H1 (cell line): ENCODE results near the gene DNASE2B. TPM values are rescaled to one million over a fixed set of nuclear protein-coding genes. Genes with fewer than 3 reads are reported as not detected.

Experiments used
- CTCF ChIA-PET: fragments of 300-600 bp; sonication (Branson Sonifier 250); formaldehyde crosslinking; loops from one replicate; lab custom pipeline; 2021; ENCODE audit not compliant: partially characterized antibody; lab: Charles Lee
- POLR2A ChIA-PET: fragments of 300-600 bp; sonication (Branson Sonifier 250); formaldehyde crosslinking; loops from one replicate; lab custom pipeline; 2021; ENCODE audit warnings: inconsistent platforms; ENCODE audit not compliant: partially characterized antibody; lab: Charles Lee
- DNase-seq, 2 experiments: peaks; one replicate each; pipeline versions ENCODE4 v3.0.0 to v3.0.0-alpha.2; 2010 to 2022; ENCODE audit warnings: low spot score in 2 of 2, low read depth in 1 of 2, mixed read lengths in 1 of 2
- FAIRE-seq: peaks from 2 replicates; lab custom pipeline; 2011; peaks lifted over from hg19 to GRCh38; lab: Jason Lieb, UNC
- H2AFZ ChIP-seq: 2 replicates; pipeline ENCODE4 v1.8.1; 2012; ENCODE audit warnings: low read length, inconsistent platforms
- H2AK5ac ChIP-seq: 2 replicates; pipeline ENCODE4 v1.6.1; 2013; ENCODE audit warnings: low read depth, low read length
- H2BK120ac ChIP-seq: replicated peaks from 2 replicates; pipeline ENCODE3; 2013; ENCODE audit warnings: low read depth, low read length, inconsistent platforms
- H2BK12ac ChIP-seq: 2 replicates; pipeline ENCODE4 v1.6.1; 2013; ENCODE audit warnings: low read depth, low read length
- H2BK15ac ChIP-seq: 2 replicates; pipeline ENCODE4 v1.6.1; 2013; ENCODE audit warnings: low read length
- H2BK20ac ChIP-seq: 2 replicates; pipeline ENCODE4 v1.6.1; 2013; ENCODE audit warnings: low read length
- H2BK5ac ChIP-seq: 2 replicates; pipeline ENCODE4 v1.6.1; 2013; ENCODE audit warnings: low read depth, low read length
- H3K14ac ChIP-seq: 2 replicates; pipeline ENCODE4 v1.6.1; 2013; ENCODE audit warnings: inconsistent platforms; ENCODE audit not compliant: insufficient read length
- H3K18ac ChIP-seq: 2 replicates; pipeline ENCODE4 v1.6.1; 2013; ENCODE audit warnings: low read length; ENCODE audit errors: extremely low read depth
- H3K23ac ChIP-seq: 2 replicates; pipeline ENCODE4 v1.6.1; 2013; ENCODE audit warnings: inconsistent platforms; ENCODE audit not compliant: insufficient read length
- H3K23me2 ChIP-seq: 2 replicates; pipeline ENCODE4 v1.6.1; 2013; ENCODE audit warnings: low read depth, low read length
- H3K27ac ChIP-seq: 2 replicates; pipeline ENCODE4 v1.6.1; 2011; ENCODE audit warnings: low read depth, low read length, inconsistent platforms
- H3K27me3 ChIP-seq, 4 experiments: replicated peaks in 1 of 4; 1 replicate in 1 of 4; 2 replicates in 3 of 4; pipeline versions ENCODE4 v1.6.1 to v1.8.1; 2011 to 2013; ENCODE audit warnings: low read length in 3 of 4, mild to moderate bottlenecking in 3 of 4, inconsistent platforms in 2 of 4, mixed read lengths in 2 of 4, moderate library complexity in 1 of 4; ENCODE audit not compliant: control insufficient read depth in 3 of 4, insufficient read depth in 3 of 4; ENCODE audit errors: extremely low read depth in 1 of 4
- H3K36me3 ChIP-seq, 4 experiments: 2 replicates each; pipeline versions ENCODE4 v1.6.1 to v1.8.1; 2011 to 2013; ENCODE audit warnings: mild to moderate bottlenecking in 4 of 4, low read length in 3 of 4, moderate library complexity in 2 of 4, control low read depth in 1 of 4, inconsistent platforms in 1 of 4; ENCODE audit not compliant: insufficient read depth in 4 of 4, control insufficient read depth in 2 of 4
- H3K4ac ChIP-seq: replicated peaks from 2 replicates; pipeline ENCODE3; 2013; ENCODE audit warnings: low read length, low read depth, mixed read lengths, inconsistent platforms; ENCODE audit not compliant: insufficient read length
- H3K4me1 ChIP-seq, 4 experiments: replicated peaks in 1 of 4; 1 replicate in 1 of 4; 2 replicates in 3 of 4; pipeline versions ENCODE4 v1.6.1 to v1.8.1; 2011 to 2013; ENCODE audit warnings: low read length in 3 of 4, inconsistent platforms in 2 of 4, mixed read lengths in 1 of 4; ENCODE audit not compliant: insufficient read depth in 4 of 4, control insufficient read depth in 3 of 4
- H3K4me2 ChIP-seq, 2 experiments: 2 replicates each; pipeline versions ENCODE4 v1.6.1 to v1.8.1; 2011 to 2013; ENCODE audit warnings: low read depth in 2 of 2, low read length in 2 of 2, control low read depth in 1 of 2, inconsistent platforms in 1 of 2, mild to moderate bottlenecking in 1 of 2; ENCODE audit not compliant: insufficient read depth in 1 of 2
- H3K4me3 ChIP-seq, 4 experiments: fragments of 200-600, 300-600 bp in 1 of 4; sonication (generic), shearing (Covaris generic), sonication (Bioruptor Twin) in 1 of 4; 2 replicates each; pipeline versions ENCODE4 v1.5.1 to v1.8.1; 2011 to 2016; ENCODE audit warnings: low read length in 4 of 4, low read depth in 3 of 4, control low read depth in 2 of 4, inconsistent platforms in 2 of 4, mild to moderate bottlenecking in 2 of 4, mixed read lengths in 1 of 4, moderate library complexity in 1 of 4; ENCODE audit not compliant: insufficient read depth in 2 of 4; ENCODE audit errors: extremely low read depth in 1 of 4
- H3K56ac ChIP-seq: replicated peaks from 2 replicates; pipeline ENCODE3; 2013; ENCODE audit warnings: low read depth, mild to moderate bottlenecking, mixed read lengths, low read length, inconsistent platforms; ENCODE audit not compliant: insufficient read length
- H3K79me1 ChIP-seq: 2 replicates; pipeline ENCODE4 v1.6.1; 2013; ENCODE audit warnings: low read depth, low read length, control low read depth
- H3K79me2 ChIP-seq, 2 experiments: 2 replicates each; pipeline versions ENCODE4 v1.6.1 to v1.8.1; 2012 to 2013; ENCODE audit warnings: low read length in 2 of 2, mild to moderate bottlenecking in 2 of 2, inconsistent platforms in 1 of 2; ENCODE audit not compliant: insufficient read depth in 2 of 2, control insufficient read depth in 1 of 2
- H3K9ac ChIP-seq, 4 experiments: replicated peaks in 1 of 4; 1 replicate in 1 of 4; 2 replicates in 3 of 4; pipeline versions ENCODE4 v1.6.1 to v1.8.1; 2011 to 2013; ENCODE audit warnings: low read depth in 3 of 4, low read length in 3 of 4, control low read depth in 2 of 4, mild to moderate bottlenecking in 2 of 4, moderate library complexity in 2 of 4, inconsistent platforms in 1 of 4; ENCODE audit errors: extremely low read depth in 1 of 4
- H3K9me3 ChIP-seq, 2 experiments: 2 replicates each; pipeline versions ENCODE4 v1.6.1 to v1.8.1; 2012 to 2013; ENCODE audit warnings: mild to moderate bottlenecking in 2 of 2, moderate library complexity in 2 of 2, control low read depth in 1 of 2, inconsistent platforms in 1 of 2, low read depth in 1 of 2, low read length in 1 of 2, mixed read lengths in 1 of 2; ENCODE audit not compliant: insufficient read depth in 2 of 2
- H4K20me1 ChIP-seq, 2 experiments: replicated peaks in 1 of 2; 2 replicates each; pipeline versions ENCODE3 to v1.8.1; 2011 to 2013; ENCODE audit warnings: inconsistent platforms in 2 of 2, low read length in 2 of 2, mild to moderate bottlenecking in 1 of 2; ENCODE audit not compliant: insufficient read depth in 2 of 2, control insufficient read depth in 1 of 2
- H4K5ac ChIP-seq: 2 replicates; pipeline ENCODE4 v1.6.1; 2013; ENCODE audit warnings: low read length, low read depth, mixed read lengths, inconsistent platforms; ENCODE audit not compliant: insufficient read length
- H4K8ac ChIP-seq: 2 replicates; pipeline ENCODE4 v1.8.0; 2013; ENCODE audit warnings: mild to moderate bottlenecking, moderate library complexity, low read length, inconsistent platforms; ENCODE audit not compliant: insufficient read depth; ENCODE audit errors: extremely low read depth
- H4K91ac ChIP-seq: replicated peaks from 2 replicates; pipeline ENCODE3; 2013; ENCODE audit warnings: low read length, mixed read lengths, inconsistent platforms; ENCODE audit not compliant: insufficient read length
- ASH2L ChIP-seq: fragments of 200-600, 300-600 bp; sonication (generic); IDR thresholded peaks from one replicate; pipeline ENCODE4 v1.7.1; 2017; ENCODE audit warnings: low read length
- BCL11A ChIP-seq, 2 experiments: IDR thresholded peaks; one replicate each; pipeline ENCODE4 v1.6.1; 2011; ENCODE audit warnings: low read depth in 2 of 2, low read length in 2 of 2, mild to moderate bottlenecking in 2 of 2
- CBX5 ChIP-seq: fragments of 300-800, 300-1000 bp; sonication (generic); IDR thresholded peaks from 2 replicates; pipeline ENCODE4 v1.7.1; 2016; ENCODE audit warnings: antibody characterized with exemption, low read length, low read depth
- CHD1 ChIP-seq: IDR thresholded peaks from 2 replicates; pipeline ENCODE4 v1.6.1; 2012; ENCODE audit warnings: low read depth, low read length, improper control_type of control experiment
- CHD2 ChIP-seq: IDR thresholded peaks from 2 replicates; pipeline ENCODE4 v1.6.1; 2012; ENCODE audit warnings: low read length, improper control_type of control experiment
- CREB1 ChIP-seq: IDR thresholded peaks from 2 replicates; pipeline ENCODE4 v1.6.1; 2012; ENCODE audit warnings: inconsistent platforms
- CTBP2 ChIP-seq: IDR thresholded peaks from 2 replicates; pipeline ENCODE4 v1.7.0; 2011; ENCODE audit warnings: borderline replicate concordance, mild to moderate bottlenecking, moderate library complexity, mixed read lengths, low read length; ENCODE audit not compliant: insufficient read depth, insufficient read length
- EP300 ChIP-seq, 2 experiments: IDR thresholded peaks; 1 replicate in 1 of 2; 2 replicates in 1 of 2; pipeline ENCODE4 v1.6.1; 2011 to 2012; ENCODE audit warnings: low read depth in 2 of 2, low read length in 2 of 2, mild to moderate bottlenecking in 2 of 2, borderline replicate concordance in 1 of 2, inconsistent platforms in 1 of 2, moderate library complexity in 1 of 2
- FOSL1 ChIP-seq: IDR thresholded peaks from 2 replicates; pipeline ENCODE4 v1.6.1; 2011; ENCODE audit warnings: mild to moderate bottlenecking, low read depth, low read length, moderate library complexity; ENCODE audit not compliant: insufficient read depth
- JUND ChIP-seq: IDR thresholded peaks from 2 replicates; pipeline ENCODE4 v1.6.1; 2011; ENCODE audit warnings: mild to moderate bottlenecking, improper control_type of control experiment, low read length
- KDM1A ChIP-seq: fragments of 200-600, 300-600 bp; sonication (generic); IDR thresholded peaks from 2 replicates; pipeline ENCODE4 v1.7.1; 2016; ENCODE audit warnings: mild to moderate bottlenecking, low read length, borderline replicate concordance
- KDM4A ChIP-seq: IDR thresholded peaks from one replicate; pipeline ENCODE4 v1.7.1; 2012; ENCODE audit warnings: low read depth, mild to moderate bottlenecking, moderate library complexity, low read length, inconsistent platforms; ENCODE audit not compliant: severe bottlenecking
- POU5F1 ChIP-seq: IDR thresholded peaks from 2 replicates; pipeline ENCODE4 v1.6.1; 2011; ENCODE audit warnings: low read depth, mild to moderate bottlenecking, low read length, moderate library complexity
- RAD21 ChIP-seq, 2 experiments: IDR thresholded peaks in 1 of 2; conservative IDR thresholded peaks in 1 of 2; 2 replicates each; pipeline ENCODE4 v1.6.1; 2011; ENCODE audit warnings: low read depth in 2 of 2, low read length in 2 of 2, improper control_type of control experiment in 1 of 2, inconsistent platforms in 1 of 2, mild to moderate bottlenecking in 1 of 2, moderate library complexity in 1 of 2
- RBBP5 ChIP-seq: IDR thresholded peaks from 2 replicates; pipeline ENCODE4 v1.7.1; 2012; ENCODE audit warnings: low read depth, mild to moderate bottlenecking, inconsistent platforms, low read length, moderate library complexity, borderline replicate concordance
- WGBS, 2 experiments: shearing (Covaris generic) in 1 of 2; methylation state at CpG; one replicate each; pipeline versions ENCODE4 v1.1.6 to v1.1.7; 2013 to 2015; ENCODE audit warnings: low lambda C conversion rate in 2 of 2, mixed read lengths in 2 of 2, inconsistent platforms in 1 of 2, low coverage in 1 of 2, missing lambda C conversion rate in 1 of 2; ENCODE audit not compliant: insufficient replicate concordance in 2 of 2, insufficient coverage in 1 of 2, insufficient read length in 1 of 2; ENCODE audit errors: extremely low coverage in 1 of 2, missing lambda C conversion rate in 1 of 2; 5-methylcytosine and 5-hydroxymethylcytosine counted together
- polyA plus RNA-seq, 7 experiments: library from polyadenylated mRNA; depleted of rRNA in 3 of 7; stranded (reverse) in 5 of 7; unstranded in 2 of 7; fragments of >200 nt in 5 of 7; fragments of 200-250 nt in 2 of 7; gene quantifications; 1 replicate in 5 of 7; 2 replicates in 1 of 7; 4 replicates in 1 of 7; pipeline versions ENCODE4 v1.2.1 to v1.2.3, GENCODE V29; 2011 to 2013; ENCODE audit warnings: missing spikeins in 2 of 7, mixed read lengths in 2 of 7
- total RNA-seq: library from RNA; stranded (reverse); fragmentation: NEBNext Ultra II Directional; extraction: Animal tissue kit (Norgen Biotek cat#: 25700); gene quantifications from 2 replicates; pipeline ENCODE4 v1.2.1, GENCODE V29; 2021

DNASE2B gene
- total and polyA plus RNA-seq, 2 of the 8 experiments (the other 6 are each of a cell fraction or from before 2014, with no cell fraction given) = not detected

DNA sequence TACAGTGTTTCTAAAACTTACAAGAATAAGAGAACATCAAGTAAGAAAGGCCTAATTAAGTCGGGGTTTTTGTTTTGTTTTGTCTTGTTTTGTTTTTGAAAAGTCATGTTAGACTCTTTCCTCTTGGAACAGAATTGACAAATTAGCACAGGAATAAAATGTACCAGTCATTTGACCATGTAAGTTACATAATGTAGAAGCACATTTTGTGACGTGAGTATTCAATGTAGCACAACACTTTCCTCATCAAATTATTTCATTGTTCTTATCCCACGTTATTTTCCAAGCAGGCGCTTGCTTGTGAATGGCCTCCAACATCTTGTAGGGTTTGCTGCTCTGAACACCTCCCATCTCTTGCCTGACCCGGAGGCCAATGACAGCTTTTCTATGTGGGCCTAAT, 34.7 kb upstream of the DNASE2B start:
- no peak for FAIRE-seq
- Histone ChIP-seq H3K4me1 (no peaks in the 10 kb centered on the region), H2BK20ac (no peak overlapping the region), H3K79me1 (no peaks in the 10 kb centered on the region), H2AFZ (no peak overlapping the region), H3K14ac (no peak overlapping the region), H3K23me2 (no peaks in the 10 kb centered on the region), H3K36me3 (no peaks in the 10 kb centered on the region), H2BK120ac (no peak overlapping the region), H3K27me3 (no peaks in the 10 kb centered on the region), H3K4ac (no peak overlapping the region), H3K4me2 (no peak overlapping the region), H3K18ac (no peak overlapping the region), H3K79me2 (no peaks in the 10 kb centered on the region), H3K56ac (no peak overlapping the region), H4K8ac (no peak overlapping the region), H3K27ac (no peak overlapping the region), H4K5ac (no peak overlapping the region), H2AK5ac (no peak overlapping the region), H2BK15ac (no peak overlapping the region), H3K4me3 (no peak overlapping the region), H3K9me3 (no peaks in the 10 kb centered on the region), H4K20me1 (no peaks in the 10 kb centered on the region), H2BK5ac (no peak overlapping the region), H4K91ac (no peak overlapping the region), H3K9ac (no peak overlapping the region), H2BK12ac (no peak overlapping the region), H3K23ac (no peak overlapping the region)
- no peak for DNase-seq
- 79% methylated on average over 5 of the region's 5 CpGs; no CpG with 5 or more reads in 1 of the 2 experiments for WGBS, 2 experiments
- CTCF ChIA-PET = no interaction called here
- POLR2A ChIA-PET = no interaction called here
- TF ChIP-seq CHD1 (no peak), JUND (no peak), CBX5 (no peak), FOSL1 (no peak), CREB1 (no peak), RBBP5 (no peak), KDM1A (no peak), CTBP2 (no peak), KDM4A (no peak), RAD21 (IDR thresholded peaks at IDR 0.05 in 1 of 2, conservative IDR thresholded peaks at IDR 0.05 in 1 of 2; ENCODE audit: low read depth in 2 of 2, low read length in 2 of 2) (no peak), CHD2 (no peak), POU5F1 (no peak), ASH2L (no peak), EP300 (IDR thresholded peaks at IDR 0.05; ENCODE audit: borderline replicate concordance in 1 of 2, low read depth in 2 of 2, low read length in 2 of 2) (no peak), BCL11A (IDR thresholded peaks at IDR 0.05; ENCODE audit: low read depth in 2 of 2, low read length in 2 of 2) (no peak)
